GM13976 (cell line): ENCODE measurements around the gene ABCA7.
A peak's percentile ranks its signal among the peaks of the same experiment; 100 is the strongest.

ENCODE experiments used
- DNase-seq: peaks from one replicate; pipeline ENCODE4 v3.0.0; 2012; ENCODE audit warnings: low spot score
- CTCF ChIP-seq: IDR thresholded peaks from 2 replicates; pipeline ENCODE4 v1.5.1; 2012; ENCODE audit warnings: borderline replicate concordance, mild to moderate bottlenecking; ENCODE audit not compliant: insufficient read depth; ENCODE audit errors: extremely low read depth, missing control alignments, control extremely low read depth
- in situ Hi-C: fragments of 300-500 bp; cut with MboI; formaldehyde crosslinking; loops from one replicate; pipeline ENCODE4 v1.12.0; 2022; ENCODE audit warnings: low sequenced_read_pairs, mixed read lengths, inconsistent platforms; ENCODE audit not compliant: unreplicated experiment

ABCA7 gene

DNA sequence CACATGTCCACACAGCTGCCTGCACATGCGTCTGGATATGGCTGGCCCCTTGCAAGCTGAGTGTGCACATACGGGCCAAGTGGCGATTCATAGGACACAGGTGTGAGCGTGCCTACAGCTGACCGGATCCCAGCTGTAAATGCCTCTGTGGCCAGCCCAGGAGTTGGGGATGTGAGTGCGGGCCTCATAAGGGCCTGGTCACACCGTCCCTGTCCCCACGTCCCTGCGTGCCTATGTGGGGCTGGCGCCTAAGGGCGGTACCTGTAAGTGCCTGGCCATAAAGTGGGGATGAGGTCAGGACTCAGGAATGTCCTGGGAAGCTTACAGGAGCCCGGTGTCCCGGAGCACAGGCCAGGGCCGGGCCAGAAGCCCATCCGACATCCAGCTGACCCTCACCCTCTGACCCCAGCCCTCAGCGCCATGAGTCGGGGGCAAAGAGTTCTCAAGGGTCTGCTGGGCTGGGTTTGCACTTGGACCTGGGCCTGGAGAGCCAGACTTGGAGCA, 25.8 kb downstream of the ABCA7 start:
- in situ Hi-C loops = no loop called here
- DNase-seq = no peak
- no peak for TF ChIP-seq CTCF

- TF ChIP-seq CTCF = no peak
- no peak for DNase-seq
- in situ Hi-C loops = no loop called here
Observed at GRCh38 chr19:1066251-1066747, 26.4 kb downstream of the ABCA7 start.

- no peak for TF ChIP-seq CTCF
- in situ Hi-C loops = no loop called here
- peak; percentile 91 for DNase-seq
Observed at GRCh38 chr19:1066748-1067340, 26.9 kb downstream of the ABCA7 start, which contains the start of gene ARHGAP45. Gene ARHGAP45 (plus strand): TSS chr19:1067167. CDS start chr19:1067406, 239 bp downstream.

- in situ Hi-C loops = no loop called here
- DNase-seq = peak; percentile 47
Observed at GRCh38 chr19:1067341-1067957, 27.5 kb downstream of the ABCA7 start.

GRCh38 chr19:1068009-1069001, 28.4 kb downstream of the ABCA7 start:
- no peak for TF ChIP-seq CTCF
- in situ Hi-C loops = no loop called here
- DNase-seq = peak; percentile 69

More at GRCh38 chr19:1067341-1067957, 27.5 kb downstream of the ABCA7 start:
- no peak for TF ChIP-seq CTCF
